Muscle layer of duodenum (tissue), 2 donors: ENCODE results near the gene MARCHF6.

Experiments used
- H3K27ac ChIP-seq: one replicate; pipeline ENCODE4 v1.7.0; 2013; ENCODE audit warnings: mild to moderate bottlenecking, low read length
- H3K27me3 ChIP-seq: one replicate; pipeline ENCODE4 v1.7.0; 2013; ENCODE audit warnings: low read depth, mild to moderate bottlenecking, control low read depth, low read length
- H3K36me3 ChIP-seq, 2 donors: one replicate each; pipeline ENCODE4 v1.7.0; 2013; ENCODE audit warnings: low read length in 2 of 2, control low read depth in 1 of 2, mild to moderate bottlenecking in 1 of 2; ENCODE audit not compliant: insufficient read depth in 2 of 2, control insufficient read depth in 1 of 2
- H3K4me1 ChIP-seq, 2 donors: one replicate each; pipeline ENCODE4 v1.7.0; 2013; ENCODE audit warnings: low read length in 2 of 2, mild to moderate bottlenecking in 2 of 2, control low read depth in 1 of 2, moderate library complexity in 1 of 2; ENCODE audit not compliant: insufficient read depth in 2 of 2, control insufficient read depth in 1 of 2
- H3K4me3 ChIP-seq, 2 donors: one replicate each; pipeline ENCODE4 v1.7.0; 2013; ENCODE audit warnings: low read length in 2 of 2, low read depth in 1 of 2, mild to moderate bottlenecking in 1 of 2
- H3K9me3 ChIP-seq, 2 donors: one replicate each; pipeline ENCODE4 v1.7.0; 2013; ENCODE audit warnings: low read length in 2 of 2, control low read depth in 1 of 2, mild to moderate bottlenecking in 1 of 2; ENCODE audit not compliant: control insufficient read depth in 1 of 2
- donor health status: healthy.

Gene MARCHF6

GRCh38 chr5:10311595-10312425 lies 41.7 kb upstream of the MARCHF6 start:
- Histone ChIP-seq H3K27ac (no peak overlapping the region), H3K4me3 (no peak overlapping the region), H3K9me3 (no peaks in the 10 kb centered on the region), H3K36me3 (no peaks in the 10 kb centered on the region), H3K4me1 (peaks cover 0 to 5% of the 10 kb centered on the region in 2 donors), H3K27me3 (no peaks in the 10 kb centered on the region)

- no peak overlapping the region for H3K4me3 ChIP-seq
- H3K36me3 ChIP-seq, result no peaks in the 10 kb centered on the region
- H3K9me3 ChIP-seq, result no peaks in the 10 kb centered on the region
- no peaks in the 10 kb centered on the region for H3K27me3 ChIP-seq
- no peaks in the 10 kb centered on the region for H3K4me1 ChIP-seq
- H3K27ac ChIP-seq, result no peak overlapping the region
Measured at GRCh38 chr5:10315201-10315600, 38.3 kb upstream of the MARCHF6 start.

GRCh38 chr5:10315824-10316509 lies 37.5 kb upstream of the MARCHF6 start:
- no peak overlapping the region for H3K27ac ChIP-seq
- H3K4me1 ChIP-seq, result no peaks in the 10 kb centered on the region
- H3K36me3 ChIP-seq, result no peaks in the 10 kb centered on the region
- H3K9me3 ChIP-seq, result no peaks in the 10 kb centered on the region
- no peaks in the 10 kb centered on the region for H3K27me3 ChIP-seq
- no peak overlapping the region for H3K4me3 ChIP-seq

GRCh38 chr5:10317825-10318682 lies 35.4 kb upstream of the MARCHF6 start:
- H3K27me3 ChIP-seq, result no peaks in the 10 kb centered on the region
- no peak overlapping the region for H3K27ac ChIP-seq
- no peak overlapping the region for H3K4me3 ChIP-seq
- no peaks in the 10 kb centered on the region for H3K4me1 ChIP-seq
- no peaks in the 10 kb centered on the region for H3K36me3 ChIP-seq
- H3K9me3 ChIP-seq, result no peaks in the 10 kb centered on the region

- Histone ChIP-seq H3K9me3 (no peaks in the 10 kb centered on the region), H3K4me1 (no peaks in the 10 kb centered on the region), H3K27me3 (no peaks in the 10 kb centered on the region), H3K27ac (no peak overlapping the region), H3K4me3 (no peak overlapping the region), H3K36me3 (no peaks in the 10 kb centered on the region)
Measured at GRCh38 chr5:10319202-10319851, 34.2 kb upstream of the MARCHF6 start.

- Histone ChIP-seq H3K36me3 (no peaks in the 10 kb centered on the region), H3K27me3 (no peaks in the 10 kb centered on the region), H3K4me1 (no peaks in the 10 kb centered on the region)
Measured at GRCh38 chr5:10320793-10321192, 32.7 kb upstream of the MARCHF6 start.

GRCh38 chr5:10321882-10322281 lies 31.6 kb upstream of the MARCHF6 start:
- Histone ChIP-seq H3K4me3 (no peak overlapping the region), H3K9me3 (no peaks in the 10 kb centered on the region)

More at GRCh38 chr5:10320793-10321192, 32.7 kb upstream of the MARCHF6 start:
- Histone ChIP-seq H3K9me3 (no peaks in the 10 kb centered on the region), H3K4me3 (no peak overlapping the region), H3K27ac (no peak overlapping the region)

GRCh38 chr5:10323588-10324488 lies 29.7 kb upstream of the MARCHF6 start:
- Histone ChIP-seq H3K36me3 (no peaks in the 10 kb centered on the region), H3K27ac (no peak overlapping the region), H3K27me3 (no peaks in the 10 kb centered on the region), H3K9me3 (no peaks in the 10 kb centered on the region), H3K4me3 (no peak overlapping the region), H3K4me1 (no peaks in the 10 kb centered on the region)

More at GRCh38 chr5:10321882-10322281, 31.6 kb upstream of the MARCHF6 start:
- Histone ChIP-seq H3K4me1 (no peaks in the 10 kb centered on the region), H3K27ac (no peak overlapping the region), H3K27me3 (no peaks in the 10 kb centered on the region), H3K36me3 (no peaks in the 10 kb centered on the region)

- Histone ChIP-seq H3K4me3 (no peak overlapping the region), H3K36me3 (no peaks in the 10 kb centered on the region), H3K27me3 (no peaks in the 10 kb centered on the region), H3K4me1 (no peaks in the 10 kb centered on the region), H3K27ac (no peak overlapping the region), H3K9me3 (no peaks in the 10 kb centered on the region)
Measured at GRCh38 chr5:10324518-10325370, 28.8 kb upstream of the MARCHF6 start.
